ENCODE measurements around the gene ESR2. TPM values are rescaled to one million over a fixed set of nuclear protein-coding genes. Genes with fewer than 3 reads are reported as not detected.
"Not testable (repeated sequence)": the region's sequence is repeated elsewhere in the genome, so short reads cannot be mapped to it uniquely, and the experiment has no call there.

ESR2 gene
- total and polyA plus RNA-seq, 2 experiments from 2014 or later = 0.50 to 0.86 TPM

DNA sequence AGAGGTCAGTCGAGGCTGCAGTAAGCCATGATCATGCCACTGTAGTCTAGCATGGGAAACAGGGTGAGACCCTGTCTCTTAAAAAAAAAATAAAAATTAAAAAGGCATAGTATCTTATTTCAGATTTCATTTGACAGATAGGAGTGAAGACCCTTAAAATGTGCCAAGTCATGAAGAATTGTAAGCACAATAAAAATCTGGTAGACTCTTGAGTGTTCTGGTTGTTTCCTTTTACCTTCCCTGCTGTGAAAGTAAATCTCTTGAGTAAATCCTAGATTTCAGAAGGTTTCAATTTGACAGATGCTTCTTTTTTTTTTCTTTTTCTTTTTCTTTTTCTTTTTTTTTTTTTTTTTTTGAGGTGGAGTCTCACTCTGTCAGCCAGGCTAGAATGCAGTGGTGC lies 109.0 kb downstream of the ESR2 start:
- DNase-seq (ENCODE audit: low read depth in 1 of 2, low spot score in 1 of 2) = no peak
- Histone ChIP-seq H3K4me1 (ENCODE audit: low read depth) (peaks cover 6% of the 10 kb centered on the region), H3K27me3 (no peaks in the 10 kb centered on the region), H3K36me3 (no peaks in the 10 kb centered on the region), H3K27ac (no peak overlapping the region), H3K4me3 (no peak overlapping the region), H3K9me3 (ENCODE audit: low read depth) (no peaks in the 10 kb centered on the region)
- TF ChIP-seq, protein P1, sequence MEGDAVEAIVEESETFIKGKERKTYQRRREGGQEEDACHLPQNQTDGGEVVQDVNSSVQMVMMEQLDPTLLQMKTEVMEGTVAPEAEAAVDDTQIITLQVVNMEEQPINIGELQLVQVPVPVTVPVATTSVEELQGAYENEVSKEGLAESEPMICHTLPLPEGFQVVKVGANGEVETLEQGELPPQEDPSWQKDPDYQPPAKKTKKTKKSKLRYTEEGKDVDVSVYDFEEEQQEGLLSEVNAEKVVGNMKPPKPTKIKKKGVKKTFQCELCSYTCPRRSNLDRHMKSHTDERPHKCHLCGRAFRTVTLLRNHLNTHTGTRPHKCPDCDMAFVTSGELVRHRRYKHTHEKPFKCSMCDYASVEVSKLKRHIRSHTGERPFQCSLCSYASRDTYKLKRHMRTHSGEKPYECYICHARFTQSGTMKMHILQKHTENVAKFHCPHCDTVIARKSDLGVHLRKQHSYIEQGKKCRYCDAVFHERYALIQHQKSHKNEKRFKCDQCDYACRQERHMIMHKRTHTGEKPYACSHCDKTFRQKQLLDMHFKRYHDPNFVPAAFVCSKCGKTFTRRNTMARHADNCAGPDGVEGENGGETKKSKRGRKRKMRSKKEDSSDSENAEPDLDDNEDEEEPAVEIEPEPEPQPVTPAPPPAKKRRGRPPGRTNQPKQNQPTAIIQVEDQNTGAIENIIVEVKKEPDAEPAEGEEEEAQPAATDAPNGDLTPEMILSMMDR (IDR thresholded peaks at IDR 0.05; ENCODE audit: low read depth, low read length) = no peak

DNA sequence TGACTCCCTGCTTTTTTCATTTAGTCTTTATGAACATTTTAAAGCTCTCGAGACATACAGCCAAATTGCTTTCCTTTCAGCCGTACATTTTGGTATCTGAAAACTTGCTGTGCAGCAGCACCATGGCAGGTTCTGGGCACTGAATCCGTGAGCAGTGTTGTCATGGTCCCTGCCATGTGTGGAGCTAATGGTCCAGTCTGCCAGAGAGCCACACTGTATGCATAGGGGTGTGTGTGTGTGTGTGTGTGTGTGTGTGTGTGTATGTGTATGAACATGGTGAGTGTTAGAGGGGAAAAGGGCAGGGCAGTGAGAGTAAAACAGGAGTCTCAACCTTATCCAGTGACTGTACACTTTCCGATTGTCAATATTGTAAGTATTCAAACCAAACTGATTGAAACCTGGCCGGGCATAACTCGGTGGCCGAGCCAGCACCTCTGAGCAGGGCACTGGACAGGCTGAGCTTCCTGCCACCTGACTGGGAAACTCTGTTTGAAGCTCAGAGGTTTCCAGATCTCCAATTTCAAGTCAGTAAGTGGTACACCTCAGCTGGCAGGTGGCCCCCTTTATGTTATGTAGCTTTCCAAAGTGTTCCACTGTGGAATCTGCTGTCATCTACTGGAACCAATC lies 110.0 kb downstream of the ESR2 start:
- no peak overlapping the region for H3K27ac ChIP-seq
- H3K36me3 ChIP-seq = no peaks in the 10 kb centered on the region
- TF ChIP-seq, protein P1 (IDR thresholded peaks at IDR 0.05; ENCODE audit: low read depth, low read length) = no peak
- DNase-seq (ENCODE audit: low read depth in 1 of 2, low spot score in 1 of 2) = no peak
- H3K4me1 ChIP-seq (ENCODE audit: low read depth) = peaks cover 6% of the 10 kb centered on the region
- no peak overlapping the region for H3K4me3 ChIP-seq
- no peaks in the 10 kb centered on the region for H3K27me3 ChIP-seq
- H3K9me3 ChIP-seq (ENCODE audit: low read depth) = no peaks in the 10 kb centered on the region

DNA sequence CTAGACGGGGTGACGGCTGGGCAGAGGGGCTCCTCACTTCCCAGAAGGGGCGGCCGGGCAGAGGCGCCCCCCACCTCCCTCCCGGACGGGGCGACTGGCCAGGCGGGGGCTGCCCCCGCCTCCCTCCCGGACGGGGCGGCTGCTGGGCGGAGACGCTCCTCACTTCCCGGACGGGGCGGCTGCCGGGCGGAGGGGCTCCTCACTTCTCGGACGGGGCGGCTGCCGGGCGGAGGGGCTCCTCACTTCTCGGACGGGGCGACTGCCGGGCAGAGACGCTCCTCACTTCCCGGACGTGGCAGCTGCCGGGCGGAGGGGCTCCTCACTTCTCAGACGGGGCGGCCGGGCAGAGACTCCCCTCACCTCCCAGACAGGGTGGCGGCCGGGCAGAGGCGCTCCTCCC lies 111.3 kb downstream of the ESR2 start:
- H3K9me3 ChIP-seq (ENCODE audit: low read depth); H3K4me1 ChIP-seq (ENCODE audit: low read depth); H3K27me3 ChIP-seq; H3K27ac ChIP-seq; DNase-seq (ENCODE audit: low read depth in 1 of 2, low spot score in 1 of 2); H3K36me3 ChIP-seq; H3K4me3 ChIP-seq: not testable (repeated sequence)

DNA sequence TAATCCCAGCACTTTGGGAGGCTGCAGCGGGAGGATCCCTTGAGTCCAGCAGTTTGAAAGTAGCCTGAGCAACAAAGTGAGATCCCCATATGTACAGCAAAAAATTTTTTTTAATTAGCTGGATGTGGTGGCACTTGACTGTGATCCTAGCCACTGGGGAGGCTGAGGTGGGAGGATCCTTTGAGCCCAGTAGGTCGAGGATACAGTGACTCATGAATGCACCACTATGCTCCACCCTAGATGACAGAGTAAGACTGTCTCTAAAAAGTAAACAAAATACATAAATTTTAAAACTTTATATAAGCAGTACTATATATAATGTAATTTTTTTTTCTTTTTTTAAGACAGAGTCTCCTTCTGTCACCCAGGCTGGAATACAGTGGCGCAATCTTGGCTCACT lies 115.4 kb downstream of the ESR2 start:
- Histone ChIP-seq H3K4me3 (no peak overlapping the region), H3K27me3 (no peaks in the 10 kb centered on the region), H3K27ac (no peak overlapping the region), H3K4me1 (ENCODE audit: low read depth) (peaks cover 10% of the 10 kb centered on the region), H3K36me3 (peaks cover 15% of the 10 kb centered on the region), H3K9me3 (ENCODE audit: low read depth) (no peaks in the 10 kb centered on the region)
- DNase-seq (ENCODE audit: low read depth in 1 of 2, low spot score in 1 of 2) = no peak
- TF ChIP-seq, protein P1 (IDR thresholded peaks at IDR 0.05; ENCODE audit: low read depth, low read length) = no peak

DNA sequence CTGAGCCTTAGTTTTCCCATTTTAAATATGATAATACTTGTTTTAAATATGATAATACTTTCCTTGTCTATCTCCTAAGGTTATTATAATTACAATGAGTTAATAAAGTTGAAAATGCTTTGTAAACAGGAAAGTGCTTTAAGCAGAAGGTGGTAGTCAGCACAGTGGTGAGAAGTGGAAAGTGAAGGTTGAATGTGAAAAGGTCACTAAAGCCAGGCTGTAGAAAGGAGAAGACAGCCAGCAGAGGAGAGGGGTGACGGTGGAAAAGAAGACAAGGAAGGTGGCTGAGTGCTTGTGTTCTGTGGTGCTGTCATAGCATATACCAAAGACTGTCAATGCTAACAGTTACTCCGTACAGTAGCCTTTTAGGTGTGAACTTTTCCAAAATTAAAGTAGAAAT lies 117.8 kb downstream of the ESR2 start:
- TF ChIP-seq, protein P1 (IDR thresholded peaks at IDR 0.05; ENCODE audit: low read depth, low read length) = no peak
- Histone ChIP-seq H3K36me3 (peaks cover 15% of the 10 kb centered on the region), H3K4me3 (no peak overlapping the region), H3K4me1 (ENCODE audit: low read depth) (peaks cover 10% of the 10 kb centered on the region), H3K9me3 (ENCODE audit: low read depth) (no peaks in the 10 kb centered on the region), H3K27ac (no peak overlapping the region), H3K27me3 (no peaks in the 10 kb centered on the region)
- no peak for DNase-seq (ENCODE audit: low read depth in 1 of 2, low spot score in 1 of 2)

DNA sequence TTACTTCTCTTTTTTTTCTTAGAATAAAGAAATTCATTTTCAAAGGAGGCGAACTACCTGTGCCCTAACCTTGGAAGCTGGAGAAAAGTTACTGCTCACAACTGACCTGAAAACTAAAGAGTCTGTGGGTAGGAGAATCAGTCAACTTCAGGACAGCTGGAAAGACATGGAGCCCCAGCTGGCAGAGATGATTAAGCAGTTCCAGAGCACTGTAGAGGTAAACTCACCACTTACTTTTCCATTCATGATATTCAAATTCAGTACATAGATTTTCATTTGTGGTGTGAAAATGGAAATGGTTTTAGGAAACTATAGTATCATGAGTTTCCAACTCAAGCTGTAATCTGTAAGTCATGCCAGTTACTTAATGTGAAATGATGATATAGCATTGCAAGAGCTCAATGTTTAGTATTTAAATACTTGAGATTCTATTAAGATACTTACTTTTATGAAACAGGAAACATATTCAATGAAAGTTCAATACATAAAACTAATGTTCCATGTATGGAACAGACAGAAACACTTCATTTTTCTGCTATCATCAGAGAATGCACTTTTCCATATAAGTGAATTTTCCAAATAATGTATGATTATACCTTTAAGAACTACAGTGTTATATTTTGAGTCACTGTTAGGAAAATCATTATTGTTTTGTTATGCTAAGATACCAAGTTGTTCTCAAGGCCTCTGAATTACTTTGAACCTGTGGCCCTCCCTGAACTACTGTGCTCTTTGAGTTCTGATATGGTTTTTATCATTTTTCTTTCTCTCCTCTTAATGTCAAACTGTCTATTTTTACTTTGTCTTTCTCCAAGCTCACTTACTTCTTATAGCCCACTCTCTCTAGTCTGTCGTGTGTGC lies 119.0 kb downstream of the ESR2 start:
- H3K27ac ChIP-seq = no peak overlapping the region
- peaks cover 10% of the 10 kb centered on the region for H3K4me1 ChIP-seq (ENCODE audit: low read depth)
- no peak overlapping the region for H3K4me3 ChIP-seq
- peaks cover 15% of the 10 kb centered on the region for H3K36me3 ChIP-seq
- TF ChIP-seq, protein P1 (IDR thresholded peaks at IDR 0.05; ENCODE audit: low read depth, low read length) = no peak
- no peaks in the 10 kb centered on the region for H3K27me3 ChIP-seq
- no peaks in the 10 kb centered on the region for H3K9me3 ChIP-seq (ENCODE audit: low read depth)
- no peak for DNase-seq (ENCODE audit: low read depth in 1 of 2, low spot score in 1 of 2)

All from cardiac muscle cell (in vitro differentiated cells and primary cell).